Liver (tissue), 3 donors: Measurements from ENCODE around the gene UCK2.

Experiments
- JUND ChIP-seq, 2 donors: IDR thresholded peaks; 2 replicates each; pipeline ENCODE4 v1.6.1; 2016; ENCODE audit warnings: antibody characterized with exemption in 2 of 2
- RAD21 ChIP-seq, 2 donors: IDR thresholded peaks; 2 replicates each; pipeline ENCODE4 v1.6.1; 2016; ENCODE audit warnings: antibody characterized with exemption in 2 of 2, mild to moderate bottlenecking in 2 of 2
- RXRA ChIP-seq, 2 donors: IDR thresholded peaks; 2 replicates each; pipeline ENCODE4 v1.6.1; 2017 to 2018; ENCODE audit warnings: antibody characterized with exemption in 2 of 2, mild to moderate bottlenecking in 1 of 2
- TAF1 ChIP-seq: conservative IDR thresholded peaks from 2 replicates; pipeline ENCODE4 v1.6.1; 2016; ENCODE audit warnings: antibody characterized with exemption, mild to moderate bottlenecking
- YY1 ChIP-seq: IDR thresholded peaks from 2 replicates; pipeline ENCODE4 v1.6.1; 2016; ENCODE audit warnings: antibody characterized with exemption, mild to moderate bottlenecking
- TF ChIP-seq, protein P1 (sequence below): fragments of 150-350 bp; IDR thresholded peaks from 2 replicates; pipeline ENCODE4 v1.5.1; 2017; ENCODE audit warnings: improper control_type of control experiment, low read depth, low read length; ENCODE audit not compliant: missing input control
- TF ChIP-seq, protein P2 (sequence below): IDR thresholded peaks from 2 replicates; pipeline ENCODE4 v1.6.1; 2016; ENCODE audit warnings: antibody characterized with exemption, mild to moderate bottlenecking
- TF ChIP-seq, protein P3 (sequence below): IDR thresholded peaks from 2 replicates; pipeline ENCODE4 v1.6.1; 2016; ENCODE audit warnings: antibody characterized with exemption
- donor health status: healthy.
- donor health status: healthy.

DNA sequence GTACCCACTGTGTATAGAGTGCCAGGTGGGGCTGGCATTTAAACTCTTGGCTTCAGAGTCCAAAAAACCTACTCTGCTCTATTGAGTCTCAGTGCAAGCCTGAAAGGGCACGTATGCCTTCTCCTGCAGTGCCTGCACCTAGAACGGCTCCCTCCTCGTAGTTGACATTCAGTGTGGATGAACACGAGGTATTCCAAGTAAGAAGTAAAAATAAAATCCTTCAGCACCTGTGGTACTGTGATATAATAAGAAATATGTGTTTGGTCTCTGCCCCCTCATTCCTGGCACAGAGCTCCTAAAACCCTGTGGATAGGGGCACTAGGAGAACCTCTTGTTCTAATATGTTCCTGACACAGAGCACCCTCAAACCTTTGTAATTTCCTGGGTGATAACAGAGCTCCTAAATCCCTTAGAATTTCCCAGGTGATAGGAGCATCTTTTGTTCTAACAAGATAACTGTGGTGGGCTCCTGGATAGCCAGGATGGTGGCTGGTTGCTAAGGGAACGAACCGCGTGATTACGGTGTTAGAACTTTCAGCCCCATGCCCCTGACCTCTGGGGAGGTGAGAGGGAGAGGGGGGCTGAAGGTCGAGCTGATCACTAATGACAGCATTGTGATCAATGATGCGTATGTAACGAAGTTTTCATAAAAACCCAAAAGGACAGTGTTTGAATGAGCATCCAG, 16.8 kb downstream of the UCK2 start:
- TF ChIP-seq, protein P1, sequence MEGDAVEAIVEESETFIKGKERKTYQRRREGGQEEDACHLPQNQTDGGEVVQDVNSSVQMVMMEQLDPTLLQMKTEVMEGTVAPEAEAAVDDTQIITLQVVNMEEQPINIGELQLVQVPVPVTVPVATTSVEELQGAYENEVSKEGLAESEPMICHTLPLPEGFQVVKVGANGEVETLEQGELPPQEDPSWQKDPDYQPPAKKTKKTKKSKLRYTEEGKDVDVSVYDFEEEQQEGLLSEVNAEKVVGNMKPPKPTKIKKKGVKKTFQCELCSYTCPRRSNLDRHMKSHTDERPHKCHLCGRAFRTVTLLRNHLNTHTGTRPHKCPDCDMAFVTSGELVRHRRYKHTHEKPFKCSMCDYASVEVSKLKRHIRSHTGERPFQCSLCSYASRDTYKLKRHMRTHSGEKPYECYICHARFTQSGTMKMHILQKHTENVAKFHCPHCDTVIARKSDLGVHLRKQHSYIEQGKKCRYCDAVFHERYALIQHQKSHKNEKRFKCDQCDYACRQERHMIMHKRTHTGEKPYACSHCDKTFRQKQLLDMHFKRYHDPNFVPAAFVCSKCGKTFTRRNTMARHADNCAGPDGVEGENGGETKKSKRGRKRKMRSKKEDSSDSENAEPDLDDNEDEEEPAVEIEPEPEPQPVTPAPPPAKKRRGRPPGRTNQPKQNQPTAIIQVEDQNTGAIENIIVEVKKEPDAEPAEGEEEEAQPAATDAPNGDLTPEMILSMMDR = no peak
- TF ChIP-seq TAF1 = no peak
- TF ChIP-seq YY1 = no peak
- TF ChIP-seq, protein P2, sequence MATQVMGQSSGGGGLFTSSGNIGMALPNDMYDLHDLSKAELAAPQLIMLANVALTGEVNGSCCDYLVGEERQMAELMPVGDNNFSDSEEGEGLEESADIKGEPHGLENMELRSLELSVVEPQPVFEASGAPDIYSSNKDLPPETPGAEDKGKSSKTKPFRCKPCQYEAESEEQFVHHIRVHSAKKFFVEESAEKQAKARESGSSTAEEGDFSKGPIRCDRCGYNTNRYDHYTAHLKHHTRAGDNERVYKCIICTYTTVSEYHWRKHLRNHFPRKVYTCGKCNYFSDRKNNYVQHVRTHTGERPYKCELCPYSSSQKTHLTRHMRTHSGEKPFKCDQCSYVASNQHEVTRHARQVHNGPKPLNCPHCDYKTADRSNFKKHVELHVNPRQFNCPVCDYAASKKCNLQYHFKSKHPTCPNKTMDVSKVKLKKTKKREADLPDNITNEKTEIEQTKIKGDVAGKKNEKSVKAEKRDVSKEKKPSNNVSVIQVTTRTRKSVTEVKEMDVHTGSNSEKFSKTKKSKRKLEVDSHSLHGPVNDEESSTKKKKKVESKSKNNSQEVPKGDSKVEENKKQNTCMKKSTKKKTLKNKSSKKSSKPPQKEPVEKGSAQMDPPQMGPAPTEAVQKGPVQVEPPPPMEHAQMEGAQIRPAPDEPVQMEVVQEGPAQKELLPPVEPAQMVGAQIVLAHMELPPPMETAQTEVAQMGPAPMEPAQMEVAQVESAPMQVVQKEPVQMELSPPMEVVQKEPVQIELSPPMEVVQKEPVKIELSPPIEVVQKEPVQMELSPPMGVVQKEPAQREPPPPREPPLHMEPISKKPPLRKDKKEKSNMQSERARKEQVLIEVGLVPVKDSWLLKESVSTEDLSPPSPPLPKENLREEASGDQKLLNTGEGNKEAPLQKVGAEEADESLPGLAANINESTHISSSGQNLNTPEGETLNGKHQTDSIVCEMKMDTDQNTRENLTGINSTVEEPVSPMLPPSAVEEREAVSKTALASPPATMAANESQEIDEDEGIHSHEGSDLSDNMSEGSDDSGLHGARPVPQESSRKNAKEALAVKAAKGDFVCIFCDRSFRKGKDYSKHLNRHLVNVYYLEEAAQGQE = no peak
- no peak for TF ChIP-seq RAD21 (IDR thresholded peaks at IDR 0.05)
- no peak for TF ChIP-seq JUND (IDR thresholded peaks at IDR 0.05)
- TF ChIP-seq RXRA (IDR thresholded peaks at IDR 0.05) = no peak
- TF ChIP-seq, protein P3, sequence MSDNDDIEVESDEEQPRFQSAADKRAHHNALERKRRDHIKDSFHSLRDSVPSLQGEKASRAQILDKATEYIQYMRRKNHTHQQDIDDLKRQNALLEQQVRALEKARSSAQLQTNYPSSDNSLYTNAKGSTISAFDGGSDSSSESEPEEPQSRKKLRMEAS = no peak
